AG09319 (cell line): ENCODE results near the gene ANKRD11.
A peak's percentile ranks its signal among the peaks of the same experiment; 100 is the strongest.

Source experiments
- DNase-seq: peaks from one replicate; pipeline ENCODE4 v3.0.0-alpha.2; 2010; ENCODE audit warnings: low read depth; ENCODE audit errors: extremely low read depth
- TF ChIP-seq, protein P1 (sequence below): IDR thresholded peaks from 2 replicates; pipeline ENCODE4 v1.5.1; 2011; ENCODE audit warnings: low read depth, mild to moderate bottlenecking, inconsistent platforms, low read length, moderate library complexity

ANKRD11 gene

DNA sequence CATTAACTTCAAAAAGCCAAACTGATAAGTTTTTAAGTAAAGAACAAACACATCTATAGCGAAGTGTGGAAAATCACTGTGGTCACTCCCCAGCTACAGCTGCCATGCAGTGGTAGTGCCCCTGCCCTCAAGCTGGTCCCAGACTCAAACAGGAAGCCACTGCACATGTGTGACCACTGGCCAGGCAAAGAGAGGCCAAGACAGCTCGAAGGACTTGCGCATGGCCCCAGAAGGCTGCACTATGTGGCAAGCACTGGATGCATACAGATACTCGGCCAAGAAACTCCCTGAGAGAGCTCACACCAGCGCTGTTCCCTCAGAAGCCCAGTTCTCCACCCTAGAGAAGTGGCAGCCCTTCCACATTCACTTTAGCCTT, 82.4 kb downstream of the ANKRD11 start:
- DNase-seq = no peak

GRCh38 chr16:89407282-89407924, 83.0 kb downstream of the ANKRD11 start:
- TF ChIP-seq, protein P1, sequence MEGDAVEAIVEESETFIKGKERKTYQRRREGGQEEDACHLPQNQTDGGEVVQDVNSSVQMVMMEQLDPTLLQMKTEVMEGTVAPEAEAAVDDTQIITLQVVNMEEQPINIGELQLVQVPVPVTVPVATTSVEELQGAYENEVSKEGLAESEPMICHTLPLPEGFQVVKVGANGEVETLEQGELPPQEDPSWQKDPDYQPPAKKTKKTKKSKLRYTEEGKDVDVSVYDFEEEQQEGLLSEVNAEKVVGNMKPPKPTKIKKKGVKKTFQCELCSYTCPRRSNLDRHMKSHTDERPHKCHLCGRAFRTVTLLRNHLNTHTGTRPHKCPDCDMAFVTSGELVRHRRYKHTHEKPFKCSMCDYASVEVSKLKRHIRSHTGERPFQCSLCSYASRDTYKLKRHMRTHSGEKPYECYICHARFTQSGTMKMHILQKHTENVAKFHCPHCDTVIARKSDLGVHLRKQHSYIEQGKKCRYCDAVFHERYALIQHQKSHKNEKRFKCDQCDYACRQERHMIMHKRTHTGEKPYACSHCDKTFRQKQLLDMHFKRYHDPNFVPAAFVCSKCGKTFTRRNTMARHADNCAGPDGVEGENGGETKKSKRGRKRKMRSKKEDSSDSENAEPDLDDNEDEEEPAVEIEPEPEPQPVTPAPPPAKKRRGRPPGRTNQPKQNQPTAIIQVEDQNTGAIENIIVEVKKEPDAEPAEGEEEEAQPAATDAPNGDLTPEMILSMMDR = no peak

More for the DNA sequence above, 82.4 kb downstream of the ANKRD11 start:
- TF ChIP-seq, protein P1 = no peak

DNA sequence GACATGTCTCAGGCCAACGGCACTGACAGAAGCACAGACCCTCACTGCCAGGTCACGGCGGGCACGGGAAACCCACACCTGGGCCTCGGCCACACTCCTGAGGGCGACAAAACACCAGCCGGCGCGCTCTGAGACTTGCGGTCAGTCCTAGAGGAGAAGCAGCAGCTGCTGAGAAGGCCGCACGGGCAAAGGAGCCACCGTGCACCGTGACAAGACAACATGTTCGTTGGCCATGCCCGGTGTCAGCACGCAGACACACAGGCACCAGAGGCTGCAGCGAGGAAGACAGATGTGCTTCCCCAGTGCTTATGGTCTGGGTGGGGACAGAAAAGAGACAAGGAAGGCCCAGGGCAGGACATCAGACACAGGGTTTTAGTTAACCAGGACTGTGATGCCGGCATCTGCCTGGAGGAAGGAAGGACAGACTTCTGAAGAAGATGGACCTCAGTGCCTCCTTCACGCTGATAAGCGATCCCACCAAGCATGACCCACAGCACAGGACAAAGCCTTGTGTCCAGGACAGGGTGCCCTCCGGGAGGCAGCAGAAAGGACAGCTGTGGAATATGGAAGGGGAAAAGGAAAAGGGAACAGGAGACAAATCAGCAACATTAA, 84.0 kb downstream of the ANKRD11 start:
- TF ChIP-seq, protein P1 = no peak
- no peak for DNase-seq

More at GRCh38 chr16:89407282-89407924, 83.0 kb downstream of the ANKRD11 start:
- no peak for DNase-seq

DNA sequence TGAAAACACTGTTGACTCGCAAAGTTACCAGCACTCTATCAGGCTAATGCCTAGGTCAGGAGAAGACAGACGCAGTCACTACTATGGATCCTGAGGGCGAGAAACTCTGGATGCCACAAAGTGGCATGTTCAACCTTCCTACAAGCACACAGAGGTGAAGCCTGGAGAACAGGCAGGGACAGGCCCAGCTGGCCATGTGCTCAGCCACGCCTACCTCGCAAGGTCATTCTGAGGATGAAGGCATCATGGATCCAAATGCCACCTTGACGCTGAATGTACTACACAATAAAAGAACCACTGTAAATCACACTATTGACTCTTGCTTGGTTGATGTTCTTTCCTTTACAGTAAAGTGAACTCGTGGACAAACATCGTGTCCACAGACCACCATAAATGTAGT, 85.8 kb downstream of the ANKRD11 start:
- DNase-seq = no peak
- TF ChIP-seq, protein P1 = no peak

DNA sequence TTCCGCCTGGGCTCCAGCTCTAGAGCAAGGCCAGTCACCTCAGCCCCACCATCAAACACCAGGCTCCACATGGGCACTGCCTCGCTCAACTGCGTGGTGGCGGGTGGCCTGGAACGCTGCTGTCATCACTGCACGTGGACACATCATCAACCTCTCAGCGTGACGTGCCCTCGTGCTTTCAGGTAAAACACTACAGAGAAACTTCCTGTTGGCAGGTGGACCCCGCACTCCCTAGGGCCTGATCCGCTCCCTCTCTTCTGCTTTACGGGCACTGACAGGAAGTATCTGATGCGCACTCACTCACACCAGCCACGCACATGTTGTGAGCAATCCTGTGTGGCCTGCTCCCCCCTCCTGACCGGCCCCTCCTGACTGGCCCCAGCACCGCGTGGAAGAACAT, 87.4 kb downstream of the ANKRD11 start:
- TF ChIP-seq, protein P1 = no peak
- DNase-seq = no peak

- peak; percentile 63 for DNase-seq
- TF ChIP-seq, protein P1 = no peak
These were observed 88.5 kb downstream of the ANKRD11 start for GRCh38 chr16:89401641-89402445.

DNA sequence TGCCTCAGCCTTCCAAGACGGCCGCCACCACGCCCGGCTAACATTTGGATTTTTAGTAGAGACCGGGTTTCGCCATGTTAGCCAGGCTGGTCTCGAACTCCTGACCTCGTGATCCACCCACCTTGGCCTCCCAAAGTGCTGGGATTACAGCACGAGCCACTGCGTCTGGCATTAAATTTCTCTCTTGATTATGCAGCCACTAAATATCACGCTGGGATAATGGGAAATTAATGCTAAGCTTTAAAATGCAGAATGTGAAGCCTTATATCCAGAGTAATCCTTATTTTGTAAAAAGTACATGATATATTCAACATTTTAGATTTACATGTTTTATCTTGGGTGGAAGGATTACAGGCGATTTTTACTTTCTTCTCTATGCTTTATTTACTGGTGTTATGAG, 89.2 kb downstream of the ANKRD11 start:
- DNase-seq = no peak
- TF ChIP-seq, protein P1 = no peak
